Brain microvascular endothelial cell (primary cell): ENCODE data around the gene TLR1.

Source experiments
- DNase-seq: peaks from one replicate; pipeline ENCODE4 v3.0.0-alpha.2; 2020
- H3K27ac ChIP-seq: fragments of 250-450 bp; sonication (Bioruptor Pico); 2 replicates; pipeline ENCODE4 v1.5.1; 2020; ENCODE audit warnings: mild to moderate bottlenecking, moderate library complexity
- H3K27me3 ChIP-seq: fragments of 250-450 bp; sonication (Bioruptor Pico); replicated peaks from 2 replicates; pipeline ENCODE4 v1.5.1; 2020; ENCODE audit warnings: mild to moderate bottlenecking
- H3K36me3 ChIP-seq: fragments of 250-450 bp; sonication (Bioruptor Pico); replicated peaks from 2 replicates; pipeline ENCODE4 v1.5.1; 2020; ENCODE audit warnings: mild to moderate bottlenecking
- H3K4me3 ChIP-seq: 2 replicates; pipeline ENCODE4 v1.5.1; 2011; ENCODE audit warnings: low read depth, mild to moderate bottlenecking, control low read depth, low read length, moderate library complexity
- in situ Hi-C: cut with HindIII; loops from 2 replicates; pipeline ENCODE4 v1.10.0; 2017; ENCODE audit warnings: low sequenced_read_pairs, low pct_ligation_motif_present
- TF ChIP-seq, protein P1 (sequence below): IDR thresholded peaks from 2 replicates; pipeline ENCODE4 v1.5.1; 2011; ENCODE audit warnings: low read depth, mild to moderate bottlenecking, moderate library complexity, low read length, control low read depth, inconsistent platforms; ENCODE audit errors: missing control alignments

TLR1 gene

DNA sequence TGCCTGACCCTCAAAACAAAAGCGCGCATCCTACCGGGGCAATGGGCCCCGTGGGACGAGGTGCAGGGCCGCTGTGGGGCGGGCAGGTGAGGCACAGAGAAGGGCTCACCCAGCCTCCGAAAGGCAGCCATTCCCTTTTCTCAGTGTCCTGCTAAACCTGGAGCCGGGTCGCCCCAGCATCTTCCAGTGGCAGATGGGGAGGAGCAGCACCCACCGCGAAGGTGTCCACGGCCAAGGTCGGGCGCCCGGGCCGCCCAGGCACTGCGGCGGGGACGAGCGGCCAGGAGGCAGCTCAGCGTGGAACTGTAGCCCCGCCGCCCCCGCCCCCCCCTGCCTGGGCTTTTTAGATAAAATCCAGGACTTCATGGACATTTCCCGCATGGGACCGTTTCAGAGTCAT lies 19.2 kb upstream of the TLR1 start:
- no peak overlapping the region for H3K4me3 ChIP-seq
- in situ Hi-C loops: no loop called here

DNA sequence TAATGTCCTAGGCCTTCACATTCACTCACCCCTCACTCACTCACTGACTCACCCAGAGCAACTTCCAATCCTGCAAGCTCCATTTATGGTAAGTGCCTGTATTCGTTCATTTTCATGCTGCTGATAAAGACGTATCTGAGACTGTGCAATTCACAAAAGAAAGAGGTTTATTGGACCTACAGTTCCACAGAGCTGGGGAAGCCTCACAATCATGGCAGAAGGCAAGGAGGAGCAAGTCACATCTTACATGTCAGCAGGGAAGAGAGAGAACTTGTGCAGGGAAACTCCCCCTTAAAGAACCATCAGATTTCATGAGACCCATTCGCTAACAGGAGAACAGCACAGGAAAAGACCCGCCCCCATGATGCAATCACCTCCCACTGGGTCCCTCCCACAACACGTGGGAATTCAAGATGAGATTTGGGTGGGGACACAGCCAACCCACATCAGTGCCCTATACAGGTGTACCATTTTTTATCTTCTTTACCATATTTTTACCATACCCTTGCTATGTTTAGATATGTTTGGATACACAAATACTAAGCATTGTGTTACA lies 18.2 kb upstream of the TLR1 start:
- DNase-seq: no peak
- in situ Hi-C loops: no loop called here
- no peaks in the 10 kb centered on the region for H3K27me3 ChIP-seq
- H3K27ac ChIP-seq: no peak overlapping the region
- no peak overlapping the region for H3K4me3 ChIP-seq
- TF ChIP-seq, protein P1, sequence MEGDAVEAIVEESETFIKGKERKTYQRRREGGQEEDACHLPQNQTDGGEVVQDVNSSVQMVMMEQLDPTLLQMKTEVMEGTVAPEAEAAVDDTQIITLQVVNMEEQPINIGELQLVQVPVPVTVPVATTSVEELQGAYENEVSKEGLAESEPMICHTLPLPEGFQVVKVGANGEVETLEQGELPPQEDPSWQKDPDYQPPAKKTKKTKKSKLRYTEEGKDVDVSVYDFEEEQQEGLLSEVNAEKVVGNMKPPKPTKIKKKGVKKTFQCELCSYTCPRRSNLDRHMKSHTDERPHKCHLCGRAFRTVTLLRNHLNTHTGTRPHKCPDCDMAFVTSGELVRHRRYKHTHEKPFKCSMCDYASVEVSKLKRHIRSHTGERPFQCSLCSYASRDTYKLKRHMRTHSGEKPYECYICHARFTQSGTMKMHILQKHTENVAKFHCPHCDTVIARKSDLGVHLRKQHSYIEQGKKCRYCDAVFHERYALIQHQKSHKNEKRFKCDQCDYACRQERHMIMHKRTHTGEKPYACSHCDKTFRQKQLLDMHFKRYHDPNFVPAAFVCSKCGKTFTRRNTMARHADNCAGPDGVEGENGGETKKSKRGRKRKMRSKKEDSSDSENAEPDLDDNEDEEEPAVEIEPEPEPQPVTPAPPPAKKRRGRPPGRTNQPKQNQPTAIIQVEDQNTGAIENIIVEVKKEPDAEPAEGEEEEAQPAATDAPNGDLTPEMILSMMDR: no peak
- no peaks in the 10 kb centered on the region for H3K36me3 ChIP-seq

More for the DNA sequence above, 19.2 kb upstream of the TLR1 start:
- no peak for DNase-seq
- Histone ChIP-seq H3K27ac (no peak overlapping the region), H3K27me3 (no peaks in the 10 kb centered on the region), H3K36me3 (no peaks in the 10 kb centered on the region)
- TF ChIP-seq, protein P1: no peak

DNA sequence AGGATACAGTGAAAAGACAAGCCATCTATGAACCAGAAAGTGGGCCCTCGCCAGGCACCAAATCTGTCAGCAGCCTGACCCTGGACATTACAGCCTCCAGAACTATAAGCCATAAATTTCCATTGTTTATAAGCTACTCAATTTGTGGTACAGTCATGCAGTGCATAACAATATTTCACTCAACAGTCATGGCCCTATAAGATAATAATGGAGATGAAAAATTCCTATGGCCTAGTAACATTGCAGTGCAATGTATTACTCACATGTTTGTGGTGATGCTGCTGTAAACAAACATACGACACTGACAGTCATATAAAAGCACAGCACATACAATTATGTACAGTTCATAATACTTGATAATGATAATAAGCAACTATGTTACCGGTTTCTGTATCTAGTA lies 17.1 kb upstream of the TLR1 start:
- no peak overlapping the region for H3K27ac ChIP-seq
- no peaks in the 10 kb centered on the region for H3K27me3 ChIP-seq
- H3K36me3 ChIP-seq: no peaks in the 10 kb centered on the region
- no peak overlapping the region for H3K4me3 ChIP-seq
- no peak for DNase-seq
- TF ChIP-seq, protein P1: no peak
- in situ Hi-C loops: no loop called here

DNA sequence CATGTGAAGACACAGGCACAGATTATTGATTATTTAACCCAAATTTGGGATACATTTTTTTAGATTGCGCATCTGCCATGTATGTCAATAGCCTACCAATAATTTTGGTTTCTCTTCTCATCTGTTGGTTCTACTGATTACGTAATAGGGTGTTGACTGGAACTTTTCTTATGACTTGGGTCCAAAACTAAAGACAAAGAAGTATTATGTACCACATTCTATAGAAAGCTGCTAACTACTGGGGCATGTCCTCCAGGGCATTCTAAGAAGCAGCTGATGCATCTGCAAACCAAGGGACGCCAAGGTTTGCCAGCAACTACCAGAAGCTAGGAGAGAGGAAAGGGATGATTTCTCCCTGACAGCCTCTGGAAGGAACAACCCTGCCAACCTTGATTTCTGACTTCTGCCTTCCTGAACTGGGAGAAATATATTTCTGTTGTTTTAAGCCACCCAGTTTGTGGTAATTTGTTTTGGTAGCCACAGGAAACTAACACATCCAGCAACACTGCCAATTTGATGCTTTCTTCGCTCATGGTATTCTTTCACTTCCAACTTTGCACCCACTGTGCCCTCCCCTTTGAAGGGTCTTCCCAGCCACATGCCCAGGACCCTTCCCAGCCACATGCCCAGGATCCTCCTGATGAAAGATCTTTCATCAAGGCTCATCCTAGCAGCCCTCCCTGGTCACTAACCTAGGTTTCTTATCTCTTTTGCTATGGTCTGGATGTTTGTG lies 15.9 kb upstream of the TLR1 start:
- TF ChIP-seq, protein P1: no peak
- H3K36me3 ChIP-seq: no peaks in the 10 kb centered on the region
- no peaks in the 10 kb centered on the region for H3K27me3 ChIP-seq
- H3K4me3 ChIP-seq: no peak overlapping the region
- in situ Hi-C loops: no loop called here
- no peak overlapping the region for H3K27ac ChIP-seq
- DNase-seq: no peak

DNA sequence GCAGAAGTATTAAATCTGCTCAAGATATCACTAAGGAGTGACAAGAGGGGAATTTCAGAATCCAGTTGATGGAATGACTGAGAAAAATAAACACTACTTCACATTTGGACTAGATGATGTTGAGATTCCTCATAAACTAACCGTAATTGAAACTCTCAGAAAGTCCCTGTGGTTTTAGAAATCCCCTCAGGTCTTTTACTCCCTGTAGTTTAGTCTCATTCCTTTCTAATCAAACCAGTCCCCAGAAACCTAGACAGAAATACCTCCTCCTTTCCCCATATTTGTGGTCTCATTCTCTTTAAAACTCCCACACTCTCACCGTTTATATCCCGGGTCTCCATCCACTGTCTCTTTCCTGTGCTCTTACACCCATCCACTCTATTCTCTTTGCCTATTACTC lies 15.0 kb upstream of the TLR1 start:
- no peak overlapping the region for H3K4me3 ChIP-seq
- H3K27me3 ChIP-seq: no peaks in the 10 kb centered on the region
- in situ Hi-C loops: no loop called here
- DNase-seq: no peak
- H3K36me3 ChIP-seq: no peaks in the 10 kb centered on the region
- TF ChIP-seq, protein P1: no peak
- no peak overlapping the region for H3K27ac ChIP-seq
